GM23338 (cell line): ENCODE results near the gene USP20. TPM values are rescaled to one million over a fixed set of nuclear protein-coding genes. Genes with fewer than 3 reads are reported as not detected.

Source experiments
- ATAC-seq: fragments of 200-7000 bp; cut with Tn5 transposase; 3 replicates; pipeline ENCODE4 v1.9.1; 2020
- DNase-seq: peaks from one replicate; pipeline ENCODE4 v3.0.0-alpha.2; 2015; ENCODE audit warnings: low spot score
- H2AFZ ChIP-seq: fragments of 200-600 bp; sonication (generic); 2 replicates; pipeline ENCODE4 v1.8.0; 2016; ENCODE audit warnings: antibody characterized with exemption, mild to moderate bottlenecking, moderate library complexity
- H3F3A ChIP-seq: fragments of 200-600 bp; sonication (generic); replicated peaks from 2 replicates; pipeline ENCODE4 v1.8.0; 2017; ENCODE audit warnings: antibody characterized with exemption, mixed run types, low read depth
- H3K27ac ChIP-seq: fragments of 200-600 bp; sonication (generic); 2 replicates; pipeline ENCODE4 v1.6.1; 2016; ENCODE audit warnings: low read depth
- H3K27me3 ChIP-seq: fragments of 200-600 bp; sonication (generic); 2 replicates; pipeline ENCODE4 v1.8.0; 2016; ENCODE audit warnings: mild to moderate bottlenecking, mixed run types, moderate library complexity; ENCODE audit not compliant: insufficient read depth
- H3K36me3 ChIP-seq: fragments of 200-600 bp; sonication (generic); 2 replicates; pipeline ENCODE4 v1.8.0; 2016; ENCODE audit warnings: mild to moderate bottlenecking; ENCODE audit not compliant: insufficient read depth
- H3K4me1 ChIP-seq: fragments of 200-600 bp; sonication (generic); 2 replicates; pipeline ENCODE4 v1.8.0; 2016; ENCODE audit warnings: mild to moderate bottlenecking, moderate library complexity; ENCODE audit not compliant: insufficient read depth
- H3K4me2 ChIP-seq: fragments of 200-600 bp; sonication (generic); 2 replicates; pipeline ENCODE4 v1.7.1; 2017; ENCODE audit warnings: mixed run types
- H3K4me3 ChIP-seq: fragments of 200-600 bp; sonication (generic); 2 replicates; pipeline ENCODE4 v1.6.1; 2016; ENCODE audit warnings: mixed run types
- H3K79me2 ChIP-seq: fragments of 200-600 bp; sonication (generic); replicated peaks from 2 replicates; pipeline ENCODE4 v1.8.0; 2017; ENCODE audit warnings: mild to moderate bottlenecking; ENCODE audit not compliant: insufficient read depth
- H3K9me2 ChIP-seq: fragments of 200-600 bp; sonication (generic); 2 replicates; pipeline ENCODE4 v1.8.0; 2017; ENCODE audit not compliant: insufficient read depth
- H4K20me1 ChIP-seq: fragments of 200-600 bp; sonication (generic); replicated peaks from 2 replicates; pipeline ENCODE4 v1.8.0; 2017; ENCODE audit warnings: mild to moderate bottlenecking; ENCODE audit not compliant: insufficient read depth
- H3K27ac Mint-ChIP-seq: 2 replicates; pipeline ENCODE4 v1.8.0; 2020; ENCODE audit warnings: inconsistent platforms, mild to moderate bottlenecking, moderate library complexity, mixed read lengths
- H3K27me3 Mint-ChIP-seq: 3 replicates; pipeline ENCODE4 v1.8.0; 2022; ENCODE audit warnings: low read depth, mild to moderate bottlenecking, moderate library complexity, mixed read lengths, inconsistent platforms; ENCODE audit not compliant: insufficient read depth, poor library complexity
- H3K36me3 Mint-ChIP-seq: 3 replicates; pipeline ENCODE4 v1.8.0; 2021; ENCODE audit warnings: low read depth, mild to moderate bottlenecking, inconsistent platforms, moderate library complexity, mixed read lengths
- H3K4me1 Mint-ChIP-seq: 3 replicates; pipeline ENCODE4 v1.8.0; 2020; ENCODE audit warnings: mild to moderate bottlenecking, inconsistent platforms, mixed read lengths
- H3K4me3 Mint-ChIP-seq: 3 replicates; pipeline ENCODE4 v1.8.0; 2021; ENCODE audit warnings: moderate library complexity, mild to moderate bottlenecking, inconsistent platforms, mixed read lengths
- H3K9me3 Mint-ChIP-seq: 3 replicates; pipeline ENCODE4 v1.8.0; 2020; ENCODE audit warnings: moderate library complexity, mild to moderate bottlenecking, inconsistent platforms, mixed read lengths
- CREB1 ChIP-seq: fragments of 250-450 bp; sonication (Bioruptor Pico); IDR thresholded peaks from 2 replicates; pipeline ENCODE4 v1.5.0; 2020; ENCODE audit warnings: low read depth, mild to moderate bottlenecking, moderate library complexity
- EZH2 ChIP-seq: fragments of 200-600 bp; sonication (generic); IDR thresholded peaks from one replicate; pipeline ENCODE4 v1.8.0; 2017; ENCODE audit warnings: antibody characterized with exemption, mild to moderate bottlenecking, low read depth; ENCODE audit not compliant: unreplicated experiment
- EZH2phosphoT487 ChIP-seq: fragments of 200-600 bp; sonication (generic); IDR thresholded peaks from one replicate; pipeline ENCODE4 v1.8.1; 2018; ENCODE audit warnings: antibody characterized with exemption; ENCODE audit not compliant: unreplicated experiment
- JUNB ChIP-seq: IDR thresholded peaks from one replicate; pipeline ENCODE4 v1.6.1; 2016; ENCODE audit warnings: antibody characterized with exemption; ENCODE audit not compliant: unreplicated experiment
- NANOG ChIP-seq: IDR thresholded peaks from 2 replicates; pipeline ENCODE4 v1.6.1; 2016; ENCODE audit warnings: antibody characterized with exemption, borderline replicate concordance
- POLR2AphosphoS5 ChIP-seq: IDR thresholded peaks from 2 replicates; pipeline ENCODE4 v1.6.1; 2016; ENCODE audit warnings: antibody characterized with exemption, low read depth
- STAT1 ChIP-seq: IDR thresholded peaks from one replicate; pipeline ENCODE4 v1.6.1; 2016; ENCODE audit warnings: antibody characterized with exemption; ENCODE audit not compliant: unreplicated experiment
- ZNF114 ChIP-seq: fragments of 250-450 bp; sonication (Bioruptor Pico); IDR thresholded peaks from 2 replicates; pipeline ENCODE4 v1.5.0; 2020; ENCODE audit warnings: mild to moderate bottlenecking, moderate library complexity
- ZNF331 ChIP-seq: fragments of 250-450 bp; sonication (Bioruptor Pico); IDR thresholded peaks from 2 replicates; pipeline ENCODE4 v1.5.0; 2020; ENCODE audit warnings: low read depth, mild to moderate bottlenecking, moderate library complexity
- polyA plus RNA-seq: library from polyadenylated mRNA; unstranded; fragments of >200 nt; fragmentation: Nextera tagmentation; extraction: Ambion mirVana; gene quantifications from 2 replicates; pipeline ENCODE4 v1.2.1, GENCODE V29; 2016
- total RNA-seq: library from RNA; depleted of rRNA; stranded (reverse); fragments of >200 nt; shearing (Covaris generic); gene quantifications from 2 replicates; pipeline ENCODE4 v1.2.3, GENCODE V29; 2014
- TF ChIP-seq, protein P1 (sequence below): IDR thresholded peaks from 2 replicates; pipeline ENCODE4 v1.6.1; 2016; ENCODE audit warnings: antibody characterized with exemption
- TF ChIP-seq, protein P2 (sequence below): IDR thresholded peaks from one replicate; pipeline ENCODE4 v1.6.1; 2018; ENCODE audit warnings: antibody characterized with exemption; ENCODE audit not compliant: unreplicated experiment
- TF ChIP-seq, protein P3 (sequence below): fragments of 250-450 bp; sonication (Bioruptor Pico); IDR thresholded peaks from 2 replicates; pipeline ENCODE4 v1.5.0; 2020; ENCODE audit warnings: mild to moderate bottlenecking, moderate library complexity
- TF ChIP-seq, protein P4 (sequence below), 2 experiments: fragments of 200-600 bp in 1 of 2; sonication (generic) in 1 of 2; conservative IDR thresholded peaks; 2 replicates each; pipeline versions ENCODE4 v1.5.1 to v1.6.1; 2016 to 2017; ENCODE audit warnings: antibody characterized with exemption in 2 of 2, low read depth in 2 of 2, mild to moderate bottlenecking in 2 of 2, moderate library complexity in 1 of 2

USP20 gene
- total and polyA plus RNA-seq, 2 experiments from 2014 or later = 10.4 to 13.0 TPM

DNA sequence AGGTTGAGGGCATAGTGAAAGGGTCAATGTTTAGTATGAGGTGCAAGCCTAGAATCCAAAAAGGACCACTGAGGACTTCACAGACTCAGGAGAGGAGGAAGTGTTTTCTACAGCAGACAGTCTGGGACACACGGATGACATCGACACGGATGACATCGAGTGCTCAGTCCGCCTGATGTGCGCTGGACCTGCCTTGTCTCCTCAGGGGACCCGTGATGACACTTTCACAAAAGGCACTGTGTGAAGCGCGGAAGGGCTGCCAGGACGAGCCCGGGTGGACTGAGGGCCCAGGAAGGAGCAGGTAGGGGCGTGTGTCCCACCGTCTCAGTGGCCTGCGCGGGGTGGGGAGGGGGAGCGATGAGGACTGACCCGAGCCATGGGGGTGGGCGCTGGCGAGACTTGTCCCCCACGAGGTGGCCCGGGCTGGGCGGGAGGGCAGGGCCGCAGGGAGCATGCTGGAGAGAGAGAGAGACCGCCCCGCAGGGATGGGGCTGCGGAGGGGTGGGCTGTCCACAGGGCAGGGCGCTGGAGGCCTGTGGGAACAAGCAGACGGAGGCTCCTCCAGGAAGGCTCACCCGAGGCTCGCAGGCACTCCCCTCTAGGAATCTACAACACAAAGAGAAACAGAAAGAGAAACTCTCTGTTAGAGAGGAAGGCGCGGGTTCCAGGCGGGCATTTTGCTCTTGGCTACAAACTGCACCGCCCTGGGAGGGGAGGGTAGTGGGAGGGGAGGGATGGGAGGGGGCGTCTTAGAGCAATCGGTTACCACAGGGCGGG is 54.9 kb downstream of the USP20 start:
- H3K4me1 ChIP-seq = peaks cover 34% of the 10 kb centered on the region
- H3F3A ChIP-seq = peaks cover 34% of the 10 kb centered on the region; the same call in 1 of the 2 replicates
- H2AFZ ChIP-seq = peak overlapping the region; percentile 81; the same call in 1 of the 2 replicates
- Mint-ChIP-seq H3K27ac (peak overlapping the region; percentile 74), H3K4me1 (peaks cover 55% of the 10 kb centered on the region), H3K36me3 (peaks cover 20% of the 10 kb centered on the region; the same call in 2 of the 3 replicates), H3K27me3 (peaks cover 17% of the 10 kb centered on the region), H3K4me3 (peak overlapping the region; percentile 61), H3K9me3 (no peaks in the 10 kb centered on the region)
- H3K4me3 ChIP-seq = peak overlapping the region; percentile 57
- H3K27ac ChIP-seq = peak overlapping the region; percentile 97
- TF ChIP-seq ZNF331 (CRISPR knock-in tag) (no peak), STAT1 (no peak), EZH2phosphoT487 (no peak), CREB1 (CRISPR knock-in tag) (no peak), ZNF114 (CRISPR knock-in tag) (no peak), POLR2AphosphoS5 (no peak), JUNB (no peak), NANOG (no peak), EZH2 (no peak)
- TF ChIP-seq, protein P1, sequence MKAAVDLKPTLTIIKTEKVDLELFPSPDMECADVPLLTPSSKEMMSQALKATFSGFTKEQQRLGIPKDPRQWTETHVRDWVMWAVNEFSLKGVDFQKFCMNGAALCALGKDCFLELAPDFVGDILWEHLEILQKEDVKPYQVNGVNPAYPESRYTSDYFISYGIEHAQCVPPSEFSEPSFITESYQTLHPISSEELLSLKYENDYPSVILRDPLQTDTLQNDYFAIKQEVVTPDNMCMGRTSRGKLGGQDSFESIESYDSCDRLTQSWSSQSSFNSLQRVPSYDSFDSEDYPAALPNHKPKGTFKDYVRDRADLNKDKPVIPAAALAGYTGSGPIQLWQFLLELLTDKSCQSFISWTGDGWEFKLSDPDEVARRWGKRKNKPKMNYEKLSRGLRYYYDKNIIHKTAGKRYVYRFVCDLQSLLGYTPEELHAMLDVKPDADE = no peak
- TF ChIP-seq, protein P2, sequence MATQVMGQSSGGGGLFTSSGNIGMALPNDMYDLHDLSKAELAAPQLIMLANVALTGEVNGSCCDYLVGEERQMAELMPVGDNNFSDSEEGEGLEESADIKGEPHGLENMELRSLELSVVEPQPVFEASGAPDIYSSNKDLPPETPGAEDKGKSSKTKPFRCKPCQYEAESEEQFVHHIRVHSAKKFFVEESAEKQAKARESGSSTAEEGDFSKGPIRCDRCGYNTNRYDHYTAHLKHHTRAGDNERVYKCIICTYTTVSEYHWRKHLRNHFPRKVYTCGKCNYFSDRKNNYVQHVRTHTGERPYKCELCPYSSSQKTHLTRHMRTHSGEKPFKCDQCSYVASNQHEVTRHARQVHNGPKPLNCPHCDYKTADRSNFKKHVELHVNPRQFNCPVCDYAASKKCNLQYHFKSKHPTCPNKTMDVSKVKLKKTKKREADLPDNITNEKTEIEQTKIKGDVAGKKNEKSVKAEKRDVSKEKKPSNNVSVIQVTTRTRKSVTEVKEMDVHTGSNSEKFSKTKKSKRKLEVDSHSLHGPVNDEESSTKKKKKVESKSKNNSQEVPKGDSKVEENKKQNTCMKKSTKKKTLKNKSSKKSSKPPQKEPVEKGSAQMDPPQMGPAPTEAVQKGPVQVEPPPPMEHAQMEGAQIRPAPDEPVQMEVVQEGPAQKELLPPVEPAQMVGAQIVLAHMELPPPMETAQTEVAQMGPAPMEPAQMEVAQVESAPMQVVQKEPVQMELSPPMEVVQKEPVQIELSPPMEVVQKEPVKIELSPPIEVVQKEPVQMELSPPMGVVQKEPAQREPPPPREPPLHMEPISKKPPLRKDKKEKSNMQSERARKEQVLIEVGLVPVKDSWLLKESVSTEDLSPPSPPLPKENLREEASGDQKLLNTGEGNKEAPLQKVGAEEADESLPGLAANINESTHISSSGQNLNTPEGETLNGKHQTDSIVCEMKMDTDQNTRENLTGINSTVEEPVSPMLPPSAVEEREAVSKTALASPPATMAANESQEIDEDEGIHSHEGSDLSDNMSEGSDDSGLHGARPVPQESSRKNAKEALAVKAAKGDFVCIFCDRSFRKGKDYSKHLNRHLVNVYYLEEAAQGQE = no peak
- TF ChIP-seq, protein P3, sequence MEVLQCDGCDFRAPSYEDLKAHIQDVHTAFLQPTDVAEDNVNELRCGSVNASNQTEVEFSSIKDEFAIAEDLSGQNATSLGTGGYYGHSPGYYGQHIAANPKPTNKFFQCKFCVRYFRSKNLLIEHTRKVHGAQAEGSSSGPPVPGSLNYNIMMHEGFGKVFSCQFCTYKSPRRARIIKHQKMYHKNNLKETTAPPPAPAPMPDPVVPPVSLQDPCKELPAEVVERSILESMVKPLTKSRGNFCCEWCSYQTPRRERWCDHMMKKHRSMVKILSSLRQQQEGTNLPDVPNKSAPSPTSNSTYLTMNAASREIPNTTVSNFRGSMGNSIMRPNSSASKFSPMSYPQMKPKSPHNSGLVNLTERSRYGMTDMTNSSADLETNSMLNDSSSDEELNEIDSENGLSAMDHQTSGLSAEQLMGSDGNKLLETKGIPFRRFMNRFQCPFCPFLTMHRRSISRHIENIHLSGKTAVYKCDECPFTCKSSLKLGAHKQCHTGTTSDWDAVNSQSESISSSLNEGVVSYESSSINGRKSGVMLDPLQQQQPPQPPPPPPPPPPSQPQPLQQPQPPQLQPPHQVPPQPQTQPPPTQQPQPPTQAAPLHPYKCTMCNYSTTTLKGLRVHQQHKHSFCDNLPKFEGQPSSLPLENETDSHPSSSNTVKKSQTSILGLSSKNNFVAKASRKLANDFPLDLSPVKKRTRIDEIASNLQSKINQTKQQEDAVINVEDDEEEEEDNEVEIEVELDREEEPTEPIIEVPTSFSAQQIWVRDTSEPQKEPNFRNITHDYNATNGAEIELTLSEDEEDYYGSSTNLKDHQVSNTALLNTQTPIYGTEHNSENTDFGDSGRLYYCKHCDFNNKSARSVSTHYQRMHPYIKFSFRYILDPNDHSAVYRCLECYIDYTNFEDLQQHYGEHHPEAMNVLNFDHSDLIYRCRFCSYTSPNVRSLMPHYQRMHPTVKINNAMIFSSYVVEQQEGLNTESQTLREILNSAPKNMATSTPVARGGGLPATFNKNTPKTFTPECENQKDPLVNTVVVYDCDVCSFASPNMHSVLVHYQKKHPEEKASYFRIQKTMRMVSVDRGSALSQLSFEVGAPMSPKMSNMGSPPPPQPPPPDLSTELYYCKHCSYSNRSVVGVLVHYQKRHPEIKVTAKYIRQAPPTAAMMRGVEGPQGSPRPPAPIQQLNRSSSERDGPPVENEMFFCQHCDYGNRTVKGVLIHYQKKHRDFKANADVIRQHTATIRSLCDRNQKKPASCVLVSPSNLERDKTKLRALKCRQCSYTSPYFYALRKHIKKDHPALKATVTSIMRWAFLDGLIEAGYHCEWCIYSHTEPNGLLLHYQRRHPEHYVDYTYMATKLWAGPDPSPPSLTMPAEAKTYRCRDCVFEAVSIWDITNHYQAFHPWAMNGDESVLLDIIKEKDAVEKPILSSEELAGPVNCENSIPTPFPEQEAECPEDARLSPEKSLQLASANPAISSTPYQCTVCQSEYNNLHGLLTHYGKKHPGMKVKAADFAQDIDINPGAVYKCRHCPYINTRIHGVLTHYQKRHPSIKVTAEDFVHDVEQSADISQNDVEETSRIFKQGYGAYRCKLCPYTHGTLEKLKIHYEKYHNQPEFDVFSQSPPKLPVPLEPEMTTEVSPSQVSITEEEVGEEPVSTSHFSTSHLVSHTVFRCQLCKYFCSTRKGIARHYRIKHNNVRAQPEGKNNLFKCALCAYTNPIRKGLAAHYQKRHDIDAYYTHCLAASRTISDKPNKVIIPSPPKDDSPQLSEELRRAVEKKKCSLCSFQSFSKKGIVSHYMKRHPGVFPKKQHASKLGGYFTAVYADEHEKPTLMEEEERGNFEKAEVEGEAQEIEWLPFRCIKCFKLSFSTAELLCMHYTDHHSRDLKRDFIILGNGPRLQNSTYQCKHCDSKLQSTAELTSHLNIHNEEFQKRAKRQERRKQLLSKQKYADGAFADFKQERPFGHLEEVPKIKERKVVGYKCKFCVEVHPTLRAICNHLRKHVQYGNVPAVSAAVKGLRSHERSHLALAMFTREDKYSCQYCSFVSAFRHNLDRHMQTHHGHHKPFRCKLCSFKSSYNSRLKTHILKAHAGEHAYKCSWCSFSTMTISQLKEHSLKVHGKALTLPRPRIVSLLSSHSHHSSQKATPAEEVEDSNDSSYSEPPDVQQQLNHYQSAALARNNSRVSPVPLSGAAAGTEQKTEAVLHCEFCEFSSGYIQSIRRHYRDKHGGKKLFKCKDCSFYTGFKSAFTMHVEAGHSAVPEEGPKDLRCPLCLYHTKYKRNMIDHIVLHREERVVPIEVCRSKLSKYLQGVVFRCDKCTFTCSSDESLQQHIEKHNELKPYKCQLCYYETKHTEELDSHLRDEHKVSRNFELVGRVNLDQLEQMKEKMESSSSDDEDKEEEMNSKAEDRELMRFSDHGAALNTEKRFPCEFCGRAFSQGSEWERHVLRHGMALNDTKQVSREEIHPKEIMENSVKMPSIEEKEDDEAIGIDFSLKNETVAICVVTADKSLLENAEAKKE (CRISPR knock-in tag) = no peak
- TF ChIP-seq, protein P4, sequence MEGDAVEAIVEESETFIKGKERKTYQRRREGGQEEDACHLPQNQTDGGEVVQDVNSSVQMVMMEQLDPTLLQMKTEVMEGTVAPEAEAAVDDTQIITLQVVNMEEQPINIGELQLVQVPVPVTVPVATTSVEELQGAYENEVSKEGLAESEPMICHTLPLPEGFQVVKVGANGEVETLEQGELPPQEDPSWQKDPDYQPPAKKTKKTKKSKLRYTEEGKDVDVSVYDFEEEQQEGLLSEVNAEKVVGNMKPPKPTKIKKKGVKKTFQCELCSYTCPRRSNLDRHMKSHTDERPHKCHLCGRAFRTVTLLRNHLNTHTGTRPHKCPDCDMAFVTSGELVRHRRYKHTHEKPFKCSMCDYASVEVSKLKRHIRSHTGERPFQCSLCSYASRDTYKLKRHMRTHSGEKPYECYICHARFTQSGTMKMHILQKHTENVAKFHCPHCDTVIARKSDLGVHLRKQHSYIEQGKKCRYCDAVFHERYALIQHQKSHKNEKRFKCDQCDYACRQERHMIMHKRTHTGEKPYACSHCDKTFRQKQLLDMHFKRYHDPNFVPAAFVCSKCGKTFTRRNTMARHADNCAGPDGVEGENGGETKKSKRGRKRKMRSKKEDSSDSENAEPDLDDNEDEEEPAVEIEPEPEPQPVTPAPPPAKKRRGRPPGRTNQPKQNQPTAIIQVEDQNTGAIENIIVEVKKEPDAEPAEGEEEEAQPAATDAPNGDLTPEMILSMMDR (conservative IDR thresholded peaks at IDR 0.05; ENCODE audit: low read depth in 2 of 2) = no peak
- no peaks in the 10 kb centered on the region for H3K79me2 ChIP-seq
- ATAC-seq (peak; percentile 70), DNase-seq (peak; percentile 94)
- H3K9me2 ChIP-seq = no peaks in the 10 kb centered on the region
- peak overlapping the region; percentile 72 for H3K4me2 ChIP-seq
- no peaks in the 10 kb centered on the region for H3K27me3 ChIP-seq
- no peaks in the 10 kb centered on the region; the same call in 1 of the 2 replicates for H3K36me3 ChIP-seq
- H4K20me1 ChIP-seq = no peaks in the 10 kb centered on the region; the same call in 1 of the 2 replicates
